Measurements from ENCODE around the gene RAPGEF6. TPM values are rescaled to one million over a fixed set of nuclear protein-coding genes. Genes with fewer than 3 reads are reported as not detected.
A peak's percentile ranks its signal among the peaks of the same experiment; 100 is the strongest.

Gene RAPGEF6
- total RNA-seq, 2 donors from 2014 or later: 8.6 to 13.0 TPM

DNA sequence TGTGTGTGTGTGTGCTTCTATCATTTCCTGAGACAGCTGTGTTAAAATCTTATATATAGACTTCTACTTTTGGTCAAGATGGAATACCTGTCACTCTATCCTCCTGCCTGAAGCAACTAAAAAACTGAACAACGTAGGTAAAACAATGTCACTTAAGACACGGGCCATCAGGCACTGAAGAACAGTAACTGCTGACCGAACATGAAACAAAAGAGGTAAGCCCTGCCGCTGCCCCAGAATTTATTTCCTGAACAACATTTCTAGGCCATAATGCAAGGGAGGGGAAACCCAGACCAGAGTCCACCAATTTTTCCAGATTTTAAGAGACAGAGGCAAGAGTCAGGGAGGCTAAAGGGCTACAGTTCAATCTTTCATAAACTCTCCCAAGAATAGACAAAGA lies 215.2 kb downstream of the RAPGEF6 start:
- no peak for TF ChIP-seq POLR2A (IDR thresholded peaks at IDR 0.05)
- TF ChIP-seq, protein P1, sequence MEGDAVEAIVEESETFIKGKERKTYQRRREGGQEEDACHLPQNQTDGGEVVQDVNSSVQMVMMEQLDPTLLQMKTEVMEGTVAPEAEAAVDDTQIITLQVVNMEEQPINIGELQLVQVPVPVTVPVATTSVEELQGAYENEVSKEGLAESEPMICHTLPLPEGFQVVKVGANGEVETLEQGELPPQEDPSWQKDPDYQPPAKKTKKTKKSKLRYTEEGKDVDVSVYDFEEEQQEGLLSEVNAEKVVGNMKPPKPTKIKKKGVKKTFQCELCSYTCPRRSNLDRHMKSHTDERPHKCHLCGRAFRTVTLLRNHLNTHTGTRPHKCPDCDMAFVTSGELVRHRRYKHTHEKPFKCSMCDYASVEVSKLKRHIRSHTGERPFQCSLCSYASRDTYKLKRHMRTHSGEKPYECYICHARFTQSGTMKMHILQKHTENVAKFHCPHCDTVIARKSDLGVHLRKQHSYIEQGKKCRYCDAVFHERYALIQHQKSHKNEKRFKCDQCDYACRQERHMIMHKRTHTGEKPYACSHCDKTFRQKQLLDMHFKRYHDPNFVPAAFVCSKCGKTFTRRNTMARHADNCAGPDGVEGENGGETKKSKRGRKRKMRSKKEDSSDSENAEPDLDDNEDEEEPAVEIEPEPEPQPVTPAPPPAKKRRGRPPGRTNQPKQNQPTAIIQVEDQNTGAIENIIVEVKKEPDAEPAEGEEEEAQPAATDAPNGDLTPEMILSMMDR (IDR thresholded peaks at IDR 0.05): no peak
- no peaks in the 10 kb centered on the region for H3K9me3 ChIP-seq
- H3K27ac ChIP-seq: no peak overlapping the region
- intact Hi-C loops (cut with DNase I): no loop called here
- no peaks in the 10 kb centered on the region for H3K36me3 ChIP-seq (replicated peaks in 1 of 2; ENCODE audit: insufficient read depth in 1 of 2, low read depth in 2 of 2)
- H3K4me1 ChIP-seq: peaks cover 5% of the 10 kb centered on the region
- ATAC-seq: no peak
- 82 to 84% methylated on average over 4 of the region's 4 CpGs for WGBS, 2 donors
- no peak for DNase-seq
- no peak overlapping the region for H3K4me3 ChIP-seq
- H3K27me3 ChIP-seq: no peaks in the 10 kb centered on the region

DNA sequence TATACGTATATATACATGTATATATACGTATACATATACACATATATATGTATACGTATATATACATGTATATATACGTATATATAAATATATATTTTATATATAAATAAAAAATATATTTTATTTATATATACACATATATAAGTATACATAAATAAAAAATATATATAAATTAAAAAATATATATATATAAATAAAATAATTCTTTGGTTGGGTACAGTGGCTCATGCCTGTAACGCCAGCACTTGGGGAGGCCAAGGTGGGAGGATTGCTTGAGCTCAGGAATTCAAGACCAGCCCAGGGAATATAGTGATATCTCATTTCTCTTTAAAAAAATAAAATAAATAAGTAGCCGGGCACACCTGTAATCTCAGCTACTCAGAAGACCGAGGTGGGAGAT lies 216.2 kb downstream of the RAPGEF6 start:
- WGBS, 2 donors: 81 to 85% methylated on average over 7 of the region's 7 CpGs
- Histone ChIP-seq H3K36me3 (replicated peaks in 1 of 2; ENCODE audit: insufficient read depth in 1 of 2, low read depth in 2 of 2) (no peaks in the 10 kb centered on the region), H3K9me3 (no peaks in the 10 kb centered on the region), H3K27ac (no peak overlapping the region), H3K4me1 (peaks cover 5% of the 10 kb centered on the region), H3K4me3 (no peak overlapping the region), H3K27me3 (no peaks in the 10 kb centered on the region)
- ATAC-seq: no peak
- intact Hi-C loops (cut with DNase I): no loop called here
- no peak for TF ChIP-seq POLR2A (IDR thresholded peaks at IDR 0.05)
- TF ChIP-seq, protein P1 (IDR thresholded peaks at IDR 0.05): no peak
- DNase-seq: no peak

DNA sequence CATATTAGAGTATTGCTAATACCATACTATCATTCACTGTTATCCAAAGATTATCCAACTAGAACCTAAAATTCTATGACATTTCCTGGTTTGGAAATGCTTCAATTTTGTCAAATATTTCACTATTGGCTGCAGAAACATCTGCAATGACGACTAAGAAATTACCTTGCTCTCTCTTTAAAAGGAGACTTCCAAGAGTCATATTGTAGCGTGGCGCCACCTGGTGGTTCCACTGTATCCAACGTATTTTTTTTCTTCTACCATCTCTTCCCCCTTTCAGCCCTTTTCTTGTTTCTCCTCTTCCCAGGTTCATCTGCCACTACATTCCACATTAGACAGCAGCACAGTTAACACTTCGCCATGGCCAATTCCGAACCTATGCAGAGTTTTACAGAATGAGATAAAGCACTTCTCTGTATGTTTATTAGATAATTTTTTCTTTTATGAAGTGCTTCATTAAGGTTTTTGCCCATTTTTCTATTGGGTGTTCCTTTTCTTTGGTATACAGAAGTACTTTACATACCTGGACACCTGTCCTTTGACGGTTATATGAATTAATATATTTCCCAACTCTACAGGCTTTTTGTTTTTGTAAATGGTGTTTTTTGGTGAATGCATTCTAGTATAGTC lies 217.7 kb downstream of the RAPGEF6 start:
- Histone ChIP-seq H3K4me1 (peaks cover 5% of the 10 kb centered on the region), H3K4me3 (no peak overlapping the region), H3K36me3 (replicated peaks in 1 of 2; ENCODE audit: insufficient read depth in 1 of 2, low read depth in 2 of 2) (no peaks in the 10 kb centered on the region), H3K27me3 (no peaks in the 10 kb centered on the region), H3K27ac (no peak overlapping the region), H3K9me3 (no peaks in the 10 kb centered on the region)
- 9 to 10% methylated on average over 7 of the region's 7 CpGs for WGBS, 2 donors
- ATAC-seq (no peak), DNase-seq (peak; percentile 75 to 87 (median 79))
- intact Hi-C loops (cut with DNase I): no loop called here
- TF ChIP-seq, protein P1 (IDR thresholded peaks at IDR 0.05): peak; percentile 76 to 85 (median 79)
- TF ChIP-seq POLR2A (IDR thresholded peaks at IDR 0.05): no peak

DNA sequence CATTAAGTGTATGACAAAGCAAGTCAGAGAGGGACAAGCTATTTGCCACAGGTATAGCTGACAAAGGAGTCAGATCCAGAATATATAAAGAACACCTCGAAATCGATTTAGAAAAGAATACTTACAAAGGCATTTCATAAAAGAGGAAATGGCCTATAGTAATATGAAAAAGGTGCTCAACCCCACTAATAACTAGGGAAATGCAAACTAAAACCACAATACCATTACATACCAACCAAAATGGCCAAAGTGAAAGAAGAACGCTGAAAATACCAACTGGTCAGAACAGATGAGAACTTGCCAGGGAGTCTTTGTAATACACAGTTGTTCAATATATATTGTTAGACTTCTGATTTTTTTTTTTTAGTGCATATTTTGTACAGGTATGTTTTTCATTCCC lies 218.3 kb downstream of the RAPGEF6 start:
- ATAC-seq: no peak
- no peaks in the 10 kb centered on the region for H3K27me3 ChIP-seq
- intact Hi-C loops (cut with DNase I): no loop called here
- WGBS, 2 donors: 38 to 42% methylated on average over 3 of the region's 3 CpGs
- no peaks in the 10 kb centered on the region for H3K9me3 ChIP-seq
- peaks cover 5% of the 10 kb centered on the region for H3K4me1 ChIP-seq
- no peak overlapping the region for H3K27ac ChIP-seq
- no peak overlapping the region for H3K4me3 ChIP-seq
- no peak for TF ChIP-seq POLR2A (IDR thresholded peaks at IDR 0.05)
- TF ChIP-seq, protein P1 (IDR thresholded peaks at IDR 0.05): no peak
- no peak for DNase-seq
- no peaks in the 10 kb centered on the region for H3K36me3 ChIP-seq (replicated peaks in 1 of 2; ENCODE audit: insufficient read depth in 1 of 2, low read depth in 2 of 2)

All from body of pancreas (tissue), 4 donors.